Stimulated activated CD8-positive, alpha-beta memory T cell treated with anti-CD3 and anti-CD28 coated beads, Interleukin-4, amount 100 ng/mL, for 24 hours (primary cell): ENCODE data around the gene ACER2.
"Not testable (repeated sequence)": the region's sequence is repeated elsewhere in the genome, so short reads cannot be mapped to it uniquely, and the experiment has no call there.

ENCODE experiments used
- DNase-seq: peaks from one replicate; pipeline ENCODE4 v3.0.0-alpha.2; 2020; ENCODE audit warnings: low read depth

Gene ACER2

GRCh38 chr9:19409401-19410194 lies 789 bp downstream of the ACER2 start:
- DNase-seq, result peak; percentile 0

GRCh38 chr9:19410195-19410503 lies 1.3 kb downstream of the ACER2 start:
- no peak for DNase-seq

- no peak for DNase-seq
Observed at GRCh38 chr9:19410594-19410993, 1.8 kb downstream of the ACER2 start.

GRCh38 chr9:19411316-19411715 lies 2.5 kb downstream of the ACER2 start:
- no peak for DNase-seq

- DNase-seq, result not testable (repeated sequence)
Observed at GRCh38 chr9:19413456-19413855, 4.6 kb downstream of the ACER2 start.

- no peak for DNase-seq
Observed at GRCh38 chr9:19416143-19416542, 7.3 kb downstream of the ACER2 start.

GRCh38 chr9:19420877-19421276 lies 12.1 kb downstream of the ACER2 start:
- DNase-seq, result no peak

GRCh38 chr9:19423163-19423562 lies 14.4 kb downstream of the ACER2 start:
- no peak for DNase-seq

- DNase-seq, result no peak
Observed at GRCh38 chr9:19424176-19424779, 15.5 kb downstream of the ACER2 start.

- no peak for DNase-seq
Observed at GRCh38 chr9:19429595-19429994, 20.8 kb downstream of the ACER2 start.

- DNase-seq, result no peak
Observed at GRCh38 chr9:19430201-19430760, 21.5 kb downstream of the ACER2 start.

- DNase-seq, result no peak
Observed at GRCh38 chr9:19431361-19432171, 22.8 kb downstream of the ACER2 start.

GRCh38 chr9:19432473-19432872 lies 23.7 kb downstream of the ACER2 start:
- DNase-seq, result no peak

- DNase-seq, result not testable (repeated sequence)
Observed at GRCh38 chr9:19433729-19434128, 24.9 kb downstream of the ACER2 start.

- no peak for DNase-seq
Observed at GRCh38 chr9:19440376-19440775, 31.6 kb downstream of the ACER2 start.

GRCh38 chr9:19440823-19441580 lies 32.2 kb downstream of the ACER2 start:
- no peak for DNase-seq

GRCh38 chr9:19441730-19442129 lies 32.9 kb downstream of the ACER2 start:
- no peak for DNase-seq

- DNase-seq, result no peak
Observed at GRCh38 chr9:19442240-19442639, 33.4 kb downstream of the ACER2 start.

- DNase-seq, result no peak
Observed at GRCh38 chr9:19445452-19445851, 36.6 kb downstream of the ACER2 start.

- DNase-seq, result no peak
Observed at GRCh38 chr9:19446361-19446861, 37.6 kb downstream of the ACER2 start.

GRCh38 chr9:19451240-19452087 lies 42.7 kb downstream of the ACER2 start:
- DNase-seq, result no peak
